Neutrophil (primary cell): Measurements from ENCODE around the gene ADA.

Source experiments
- H3K27ac ChIP-seq: fragments of 200-600 bp; sonication (generic); 2 replicates; pipeline ENCODE4 v1.5.1; 2016; ENCODE audit warnings: mild to moderate bottlenecking, moderate library complexity
- H3K27me3 ChIP-seq: fragments of 200-600 bp; sonication (generic); 2 replicates; pipeline ENCODE4 v1.6.0; 2016; ENCODE audit warnings: mild to moderate bottlenecking
- H3K36me3 ChIP-seq: fragments of 200-600 bp; sonication (generic); 2 replicates; pipeline ENCODE4 v1.5.1; 2017
- H3K4me1 ChIP-seq, 2 experiments: fragments of 200-600 bp in 1 of 2; sonication (generic) in 1 of 2; 1 replicate in 1 of 2; 2 replicates in 1 of 2; pipeline versions ENCODE4 v1.5.1 to v1.6.1; 2013 to 2016; ENCODE audit warnings: low read depth in 1 of 2, low read length in 1 of 2, mild to moderate bottlenecking in 1 of 2, moderate library complexity in 1 of 2; ENCODE audit not compliant: control insufficient read depth in 1 of 2, insufficient read depth in 1 of 2
- H3K4me3 ChIP-seq, 2 experiments: fragments of 200-600 bp in 1 of 2; sonication (generic) in 1 of 2; 1 replicate in 1 of 2; 2 replicates in 1 of 2; pipeline ENCODE4 v1.5.1; 2013 to 2016; ENCODE audit warnings: low read depth in 1 of 2, low read length in 1 of 2, mild to moderate bottlenecking in 1 of 2, moderate library complexity in 1 of 2
- H3K9me3 ChIP-seq: fragments of 200-600 bp; sonication (generic); 2 replicates; pipeline ENCODE4 v1.5.1; 2016
- CTCF ChIP-seq: fragments of 200-600 bp; sonication (generic); IDR thresholded peaks from 2 replicates; pipeline ENCODE4 v1.5.1; 2016; ENCODE audit warnings: antibody characterized with exemption

The ADA gene

GRCh38 chr20:44572551-44573500 is 78.7 kb downstream of the ADA start:
- no peaks in the 10 kb centered on the region for H3K36me3 ChIP-seq
- peaks cover 18 to 19% of the 10 kb centered on the region in 2 experiments for H3K4me1 ChIP-seq
- no peak overlapping the region for H3K4me3 ChIP-seq
- TF ChIP-seq CTCF: no peak
- no peaks in the 10 kb centered on the region for H3K9me3 ChIP-seq
- no peaks in the 10 kb centered on the region for H3K27me3 ChIP-seq
- H3K27ac ChIP-seq: no peak overlapping the region

GRCh38 chr20:44571362-44571988 is 80.0 kb downstream of the ADA start:
- H3K9me3 ChIP-seq: no peaks in the 10 kb centered on the region
- no peaks in the 10 kb centered on the region for H3K36me3 ChIP-seq
- no peak overlapping the region for H3K27ac ChIP-seq
- H3K4me3 ChIP-seq: no peak overlapping the region
- peaks cover 5 to 6% of the 10 kb centered on the region in 2 experiments for H3K4me1 ChIP-seq
- no peak for TF ChIP-seq CTCF
- no peaks in the 10 kb centered on the region for H3K27me3 ChIP-seq

- H3K9me3 ChIP-seq: no peaks in the 10 kb centered on the region
- no peak overlapping the region for H3K4me3 ChIP-seq
- H3K4me1 ChIP-seq: no peaks in the 10 kb centered on the region
- no peaks in the 10 kb centered on the region for H3K27me3 ChIP-seq
- no peak for TF ChIP-seq CTCF
- H3K27ac ChIP-seq: no peak overlapping the region
- H3K36me3 ChIP-seq: no peaks in the 10 kb centered on the region
Observed at GRCh38 chr20:44570367-44570766, 81.1 kb downstream of the ADA start.
